Measurements from ENCODE around the gene HSF5.
"Not testable (repeated sequence)": the region's sequence is repeated elsewhere in the genome, so short reads cannot be mapped to it uniquely, and the experiment has no call there.

The HSF5 gene

GRCh38 chr17:58516644-58517377, 28.6 kb upstream of the HSF5 start:
- no peak for DNase-seq

- DNase-seq: no peak
These were observed 27.1 kb upstream of the HSF5 start for GRCh38 chr17:58515286-58515685.

- no peak for DNase-seq
These were observed 26.6 kb upstream of the HSF5 start for GRCh38 chr17:58514770-58515157.

GRCh38 chr17:58513965-58514769, 26.0 kb upstream of the HSF5 start, which contains the start of gene MTMR4:
Gene MTMR4, minus strand, starts transcription at chr17:58514638. Its CDS starts 231 bp downstream, at chr17:58514407.
- peak; percentile 61 to 81 (median 65) for DNase-seq

- DNase-seq: peak in 1 of 5 experiments; percentile 22
These were observed 25.2 kb upstream of the HSF5 start for GRCh38 chr17:58513267-58513964.

- no peak for DNase-seq
These were observed 21.9 kb upstream of the HSF5 start for GRCh38 chr17:58510075-58510474.

- no peak for DNase-seq
These were observed 20.3 kb upstream of the HSF5 start for GRCh38 chr17:58508341-58509067.

GRCh38 chr17:58507123-58507634, 19.0 kb upstream of the HSF5 start:
- DNase-seq: no peak

- DNase-seq: no peak
These were observed 18.3 kb upstream of the HSF5 start for GRCh38 chr17:58506354-58507080.

GRCh38 chr17:58504826-58505351, 16.7 kb upstream of the HSF5 start:
- no peak for DNase-seq

- DNase-seq: no peak
These were observed 15.7 kb upstream of the HSF5 start for GRCh38 chr17:58503866-58504265.

GRCh38 chr17:58503134-58503533, 14.9 kb upstream of the HSF5 start:
- not testable (repeated sequence) for DNase-seq

- no peak for DNase-seq
These were observed 13.2 kb upstream of the HSF5 start for GRCh38 chr17:58501451-58501850.

GRCh38 chr17:58498177-58498828, 10.1 kb upstream of the HSF5 start:
- no peak for DNase-seq

GRCh38 chr17:58493506-58493905, 5.3 kb upstream of the HSF5 start:
- no peak for DNase-seq

GRCh38 chr17:58492238-58493121, 4.3 kb upstream of the HSF5 start:
- peak in 1 of 5 experiments; percentile 57 for DNase-seq

- DNase-seq: no peak
These were observed 3.4 kb upstream of the HSF5 start for GRCh38 chr17:58491510-58492045.

GRCh38 chr17:58488428-58488890, 251 bp upstream of the HSF5 start:
- no peak for DNase-seq

- DNase-seq: no peak
These were observed 3.6 kb downstream of the HSF5 start for GRCh38 chr17:58484600-58484999.

Measured in T-helper 2 cell (primary cell).